Retinal pigment epithelial cell (primary cell): Measurements from ENCODE around the gene PAK2.
A peak's percentile ranks its signal among the peaks of the same experiment; 100 is the strongest.
"Not testable (repeated sequence)": the region's sequence is repeated elsewhere in the genome, so short reads cannot be mapped to it uniquely, and the experiment has no call there.

Source experiments
- DNase-seq: peaks from one replicate; pipeline ENCODE4 v3.0.0-alpha.2; 2010; ENCODE audit warnings: low read depth
- H3K4me3 ChIP-seq: 2 replicates; pipeline ENCODE4 v1.5.1; 2011; ENCODE audit warnings: mild to moderate bottlenecking, low read length, control low read depth, moderate library complexity
- TF ChIP-seq, protein P1 (sequence below): conservative IDR thresholded peaks from 2 replicates; pipeline ENCODE4 v1.5.1; 2011; ENCODE audit warnings: low read depth, low read length, control low read depth, inconsistent platforms

PAK2 gene

DNA sequence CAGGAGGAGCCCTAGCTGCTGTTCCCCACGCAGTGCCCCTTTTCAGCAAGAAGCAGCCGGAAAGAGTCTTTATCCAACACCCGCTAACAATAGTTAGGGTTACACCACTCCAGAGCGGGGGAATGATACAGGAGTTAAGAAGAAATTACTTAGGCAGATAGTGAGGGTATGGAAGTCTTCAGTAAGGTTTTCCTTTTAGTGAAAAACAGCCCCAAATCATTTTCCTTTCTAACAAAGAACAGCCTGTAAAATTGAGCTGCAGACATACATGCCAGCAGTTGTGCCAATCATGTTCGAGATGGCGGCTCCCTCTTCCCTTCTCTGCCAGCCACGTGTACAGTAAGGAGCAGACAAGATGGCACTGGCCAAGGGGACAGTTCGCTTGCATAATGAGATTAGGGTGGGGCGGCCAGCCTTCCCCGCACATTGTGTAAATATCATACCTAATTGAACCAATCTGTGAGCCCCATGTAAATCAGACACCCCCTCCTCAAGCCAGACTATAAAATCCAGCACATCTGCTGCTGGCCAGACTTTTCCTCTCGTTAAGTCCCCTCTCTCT is 109.6 kb downstream of the PAK2 start:
- H3K4me3 ChIP-seq, result no peak overlapping the region
- DNase-seq, result no peak
- TF ChIP-seq, protein P1, sequence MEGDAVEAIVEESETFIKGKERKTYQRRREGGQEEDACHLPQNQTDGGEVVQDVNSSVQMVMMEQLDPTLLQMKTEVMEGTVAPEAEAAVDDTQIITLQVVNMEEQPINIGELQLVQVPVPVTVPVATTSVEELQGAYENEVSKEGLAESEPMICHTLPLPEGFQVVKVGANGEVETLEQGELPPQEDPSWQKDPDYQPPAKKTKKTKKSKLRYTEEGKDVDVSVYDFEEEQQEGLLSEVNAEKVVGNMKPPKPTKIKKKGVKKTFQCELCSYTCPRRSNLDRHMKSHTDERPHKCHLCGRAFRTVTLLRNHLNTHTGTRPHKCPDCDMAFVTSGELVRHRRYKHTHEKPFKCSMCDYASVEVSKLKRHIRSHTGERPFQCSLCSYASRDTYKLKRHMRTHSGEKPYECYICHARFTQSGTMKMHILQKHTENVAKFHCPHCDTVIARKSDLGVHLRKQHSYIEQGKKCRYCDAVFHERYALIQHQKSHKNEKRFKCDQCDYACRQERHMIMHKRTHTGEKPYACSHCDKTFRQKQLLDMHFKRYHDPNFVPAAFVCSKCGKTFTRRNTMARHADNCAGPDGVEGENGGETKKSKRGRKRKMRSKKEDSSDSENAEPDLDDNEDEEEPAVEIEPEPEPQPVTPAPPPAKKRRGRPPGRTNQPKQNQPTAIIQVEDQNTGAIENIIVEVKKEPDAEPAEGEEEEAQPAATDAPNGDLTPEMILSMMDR, result no peak

DNA sequence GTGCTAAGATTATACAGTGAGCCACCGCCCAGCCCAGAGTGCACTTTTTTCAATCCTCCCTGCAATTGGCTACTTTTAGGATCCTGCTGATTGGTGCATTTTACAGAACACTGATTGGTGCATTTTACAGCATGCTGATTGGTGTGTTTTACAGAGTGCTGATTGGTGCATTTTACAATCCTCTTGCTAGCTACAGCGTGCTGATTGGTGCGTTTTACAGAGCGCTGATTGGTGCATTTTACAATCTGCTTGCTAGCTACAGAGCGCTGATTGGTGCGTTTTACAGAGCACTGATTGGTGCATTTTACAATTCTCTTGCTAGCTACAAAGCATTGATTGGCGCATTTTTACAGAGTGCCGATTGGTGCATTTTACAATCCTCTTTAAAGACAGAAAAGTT is 123.3 kb downstream of the PAK2 start:
- DNase-seq, H3K4me3 ChIP-seq: not testable (repeated sequence)

GRCh38 chr3:196867155-196867506 is 127.5 kb downstream of the PAK2 start:
- peak overlapping the region; percentile 60 for H3K4me3 ChIP-seq
- no peak for DNase-seq
- TF ChIP-seq, protein P1, result no peak

DNA sequence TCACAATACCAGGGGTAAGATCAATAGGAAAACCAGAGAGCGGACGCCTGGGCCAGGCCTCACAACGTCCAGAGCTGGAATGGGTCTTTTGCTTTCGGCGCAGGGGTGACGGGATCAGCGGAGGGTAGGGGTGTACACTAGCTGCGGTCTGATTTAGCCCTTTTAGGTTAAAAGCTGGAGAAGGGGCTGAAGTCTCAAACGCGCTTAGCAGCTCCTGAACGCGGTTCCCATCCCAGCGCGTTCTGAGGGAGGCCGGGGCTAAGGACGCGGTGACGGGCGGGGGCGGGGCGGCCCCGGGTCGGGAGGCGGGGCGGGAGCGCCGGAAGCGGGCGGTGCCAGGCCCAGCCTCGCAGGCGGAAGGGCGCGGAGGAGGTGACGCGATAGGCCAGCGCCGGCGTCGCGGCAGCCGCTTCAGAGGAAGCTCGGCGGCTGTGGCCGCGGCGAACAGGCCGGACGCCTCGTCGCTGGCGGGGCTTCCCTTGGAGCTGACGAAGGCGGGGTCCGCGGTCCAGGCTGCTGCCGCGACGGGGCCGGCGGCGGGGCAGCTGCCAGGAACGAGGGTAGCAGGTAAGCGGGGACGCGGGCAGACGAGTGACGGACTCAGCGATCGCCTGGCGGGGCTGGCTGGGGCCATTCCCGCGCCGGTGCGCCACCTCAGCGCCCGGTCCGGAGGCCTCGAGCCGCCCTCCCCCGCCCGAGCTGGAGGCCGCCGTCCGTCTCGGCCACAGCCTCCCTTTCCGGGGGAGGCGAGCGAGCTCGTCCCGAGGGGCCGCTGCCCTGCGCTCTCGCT is 128.0 kb downstream of the PAK2 start, which contains the start of gene SENP5:
Gene SENP5, plus strand, starts transcription at position 414 of the 790 bp plus-strand sequence. CDS start 17,262 bp downstream, outside the sequence.
- TF ChIP-seq, protein P1, result no peak
- peak within 1 kb of the TSS; percentile 76 for H3K4me3 ChIP-seq
- DNase-seq, result peak; percentile 48

DNA sequence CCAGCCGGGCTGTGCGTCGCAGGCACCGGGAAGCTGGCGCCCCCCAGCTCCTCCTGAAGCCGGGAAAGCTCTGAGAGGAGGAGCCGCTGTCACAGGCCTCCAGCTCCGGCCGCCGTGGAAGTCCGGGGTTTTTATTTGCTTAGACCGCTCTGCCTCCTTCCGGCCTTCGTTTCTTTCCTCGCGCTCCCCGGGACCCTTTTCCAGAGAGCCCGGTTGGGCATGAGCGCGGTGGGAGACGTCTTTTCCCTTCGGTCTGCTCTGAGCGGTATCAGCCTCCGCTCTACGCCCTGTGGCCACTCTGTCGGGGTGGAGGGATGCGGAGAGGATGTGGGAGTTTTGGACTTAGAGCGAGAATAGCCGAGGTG is 128.6 kb downstream of the PAK2 start:
- TF ChIP-seq, protein P1, result no peak
- H3K4me3 ChIP-seq, result peak overlapping the region; percentile 76
- peak; percentile 5 for DNase-seq

- no peak for DNase-seq
- no peak overlapping the region for H3K4me3 ChIP-seq
- TF ChIP-seq, protein P1, result no peak
Observed at GRCh38 chr3:196872316-196872715, 132.7 kb downstream of the PAK2 start.

DNA sequence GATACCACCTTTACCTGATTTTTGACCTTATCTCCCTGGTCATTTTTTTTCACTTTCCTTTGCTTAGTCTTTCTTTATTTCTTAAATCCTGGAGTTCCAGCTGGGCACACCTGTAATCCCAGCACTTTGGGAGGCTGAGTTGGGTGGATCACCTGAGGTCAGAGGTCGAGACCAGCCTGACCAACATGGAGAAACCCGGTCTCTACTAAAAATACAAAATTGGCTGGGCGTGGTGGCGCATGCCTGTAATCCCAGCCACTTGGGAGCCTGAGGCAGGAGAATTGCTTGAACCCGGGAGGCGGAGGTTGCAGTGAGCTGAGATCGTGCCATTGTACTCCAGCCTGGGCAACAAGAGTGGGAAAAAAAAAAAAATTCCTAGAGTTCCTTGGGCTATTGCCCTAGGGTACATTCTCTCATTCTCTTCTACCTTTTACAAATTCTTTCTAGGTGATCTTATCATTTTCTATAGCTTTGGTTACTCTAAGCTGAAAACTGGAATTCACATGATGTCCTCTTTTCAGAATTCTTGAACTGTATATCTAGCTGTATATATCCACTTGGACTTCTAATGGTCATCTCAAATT is 134.9 kb downstream of the PAK2 start:
- DNase-seq, H3K4me3 ChIP-seq: not testable (repeated sequence)

- TF ChIP-seq, protein P1, result no peak
- H3K4me3 ChIP-seq, result no peak overlapping the region
- DNase-seq, result no peak
Observed at GRCh38 chr3:196875258-196875657, 135.6 kb downstream of the PAK2 start.
